BJ (cell line): ENCODE data around the gene IQGAP1. TPM values are rescaled to one million over a fixed set of nuclear protein-coding genes. Genes with fewer than 3 reads are reported as not detected.

Source experiments
- CTCF ChIA-PET: fragments of 350-600 bp; formaldehyde crosslinking; extraction: SDS; loops from one replicate; lab custom pipeline; 2021; ENCODE audit warnings: antibody characterized with exemption, inconsistent platforms; lab: Yijun Ruan, JAX
- POLR2A ChIA-PET: fragments of 300-600 bp; sonication (Branson Sonifier 250); formaldehyde crosslinking; extraction: SDS; loops from one replicate; lab custom pipeline; 2021; ENCODE audit warnings: antibody characterized with exemption; lab: Charles Lee
- DNase-seq: peaks from one replicate; pipeline ENCODE4 v3.0.0-alpha.2; 2011; ENCODE audit warnings: low read depth
- H3K27me3 ChIP-seq: 2 replicates; pipeline ENCODE4 v1.6.0; 2011; ENCODE audit warnings: low read length; ENCODE audit not compliant: control insufficient read depth, insufficient read depth
- H3K36me3 ChIP-seq: 2 replicates; pipeline ENCODE4 v1.5.1; 2011; ENCODE audit warnings: low read length; ENCODE audit not compliant: control insufficient read depth, insufficient read depth
- H3K4me3 ChIP-seq: 2 replicates; pipeline ENCODE4 v1.5.1; 2011; ENCODE audit warnings: low read depth, mild to moderate bottlenecking, control low read depth, low read length
- polyA plus RNA-seq: library from polyadenylated mRNA; depleted of rRNA; stranded (reverse); fragments of >200 nt; gene quantifications from 2 replicates; pipeline ENCODE4 v1.2.3, GENCODE V29; 2011
- TF ChIP-seq, protein P1 (sequence below): IDR thresholded peaks from 2 replicates; pipeline ENCODE4 v1.5.1; 2011; ENCODE audit warnings: low read depth, mild to moderate bottlenecking, control low read depth, inconsistent platforms, low read length, moderate library complexity; ENCODE audit not compliant: insufficient read depth

Gene IQGAP1
- polyA plus RNA-seq, 1 experiment, result 88.7 TPM

DNA sequence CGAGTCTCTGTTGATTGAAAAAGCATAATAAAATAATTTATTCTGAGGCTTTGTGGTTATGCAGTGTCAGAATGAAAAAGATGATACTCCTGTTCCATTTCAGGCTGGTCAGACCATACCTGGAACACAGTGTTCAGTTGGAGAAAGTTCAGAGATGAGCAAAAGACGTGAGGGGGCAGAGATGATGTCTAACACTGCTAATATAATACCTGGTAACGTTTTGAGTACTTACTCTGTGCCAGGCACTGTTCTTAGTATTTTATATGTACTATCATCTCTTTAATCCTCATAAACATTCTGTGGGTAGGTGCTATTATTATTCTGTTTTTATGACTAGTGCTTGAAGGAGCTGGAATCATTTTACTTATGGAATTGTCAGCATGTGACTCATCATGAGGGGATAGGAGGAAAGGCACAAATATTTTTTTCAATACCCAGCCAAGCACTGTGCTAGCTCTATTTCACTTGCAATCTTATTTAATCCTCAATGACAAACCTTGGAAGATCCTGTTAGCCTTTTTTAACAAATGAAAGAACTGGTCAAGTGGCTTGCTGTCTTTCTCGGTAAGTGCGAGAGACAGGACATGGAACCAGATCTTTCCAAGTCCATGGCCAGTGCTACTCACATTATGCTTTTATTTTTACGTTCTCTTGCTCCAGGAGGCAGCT, 31.8 kb downstream of the IQGAP1 start:
- Histone ChIP-seq H3K27me3 (no peaks in the 10 kb centered on the region), H3K36me3 (no peaks in the 10 kb centered on the region), H3K4me3 (0 out of 2 replicates have a peak overlapping the region, but pooled peaks have one; percentile 11)
- POLR2A ChIA-PET, result interaction anchor here (0.7 to 1.0 kb wide), 2 partner anchors 32 to 68 kb away, joined by 3 to 4 read pairs; partner anchors contain the start of gene IQGAP1
- CTCF ChIA-PET, result interaction anchor here (0.6 to 2.4 kb wide), 2 partner anchors 29 to 100 kb away, joined by 4 to 13 read pairs; no protein-coding TSS in a partner anchor
- peak; percentile 66 for DNase-seq
- TF ChIP-seq, protein P1, sequence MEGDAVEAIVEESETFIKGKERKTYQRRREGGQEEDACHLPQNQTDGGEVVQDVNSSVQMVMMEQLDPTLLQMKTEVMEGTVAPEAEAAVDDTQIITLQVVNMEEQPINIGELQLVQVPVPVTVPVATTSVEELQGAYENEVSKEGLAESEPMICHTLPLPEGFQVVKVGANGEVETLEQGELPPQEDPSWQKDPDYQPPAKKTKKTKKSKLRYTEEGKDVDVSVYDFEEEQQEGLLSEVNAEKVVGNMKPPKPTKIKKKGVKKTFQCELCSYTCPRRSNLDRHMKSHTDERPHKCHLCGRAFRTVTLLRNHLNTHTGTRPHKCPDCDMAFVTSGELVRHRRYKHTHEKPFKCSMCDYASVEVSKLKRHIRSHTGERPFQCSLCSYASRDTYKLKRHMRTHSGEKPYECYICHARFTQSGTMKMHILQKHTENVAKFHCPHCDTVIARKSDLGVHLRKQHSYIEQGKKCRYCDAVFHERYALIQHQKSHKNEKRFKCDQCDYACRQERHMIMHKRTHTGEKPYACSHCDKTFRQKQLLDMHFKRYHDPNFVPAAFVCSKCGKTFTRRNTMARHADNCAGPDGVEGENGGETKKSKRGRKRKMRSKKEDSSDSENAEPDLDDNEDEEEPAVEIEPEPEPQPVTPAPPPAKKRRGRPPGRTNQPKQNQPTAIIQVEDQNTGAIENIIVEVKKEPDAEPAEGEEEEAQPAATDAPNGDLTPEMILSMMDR, result no peak

DNA sequence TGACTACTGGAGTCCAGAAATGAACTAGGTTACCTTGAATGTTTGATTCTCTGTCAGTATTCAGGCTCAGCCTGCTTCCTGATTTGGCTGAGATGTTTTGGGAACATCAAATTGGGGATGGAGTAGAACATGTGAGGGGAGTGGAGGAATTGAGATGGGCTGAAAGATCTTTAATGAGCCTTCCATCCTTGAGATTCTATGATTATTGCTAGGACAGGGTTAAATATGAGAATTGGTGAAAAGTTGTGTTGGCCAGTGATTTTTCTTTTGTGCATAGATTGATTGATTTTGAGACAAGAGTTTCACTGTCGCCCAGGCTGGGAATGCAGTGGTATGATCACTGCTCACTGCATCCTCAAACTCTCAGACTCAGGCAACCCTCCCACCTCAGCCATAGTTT, 32.4 kb downstream of the IQGAP1 start:
- H3K4me3 ChIP-seq, result no peak overlapping the region
- no peak for DNase-seq
- TF ChIP-seq, protein P1, result no peak
- POLR2A ChIA-PET, result interaction anchor here (1.0 kb wide), 1 partner anchor 33 kb away, joined by 3 read pairs; the partner anchor contains the start of gene IQGAP1
- no peaks in the 10 kb centered on the region for H3K27me3 ChIP-seq
- H3K36me3 ChIP-seq, result no peaks in the 10 kb centered on the region
- CTCF ChIA-PET, result interaction anchor here (1.0 to 2.4 kb wide), 2 partner anchors 11 to 100 kb away, joined by 3 to 13 read pairs; no protein-coding TSS in a partner anchor

DNA sequence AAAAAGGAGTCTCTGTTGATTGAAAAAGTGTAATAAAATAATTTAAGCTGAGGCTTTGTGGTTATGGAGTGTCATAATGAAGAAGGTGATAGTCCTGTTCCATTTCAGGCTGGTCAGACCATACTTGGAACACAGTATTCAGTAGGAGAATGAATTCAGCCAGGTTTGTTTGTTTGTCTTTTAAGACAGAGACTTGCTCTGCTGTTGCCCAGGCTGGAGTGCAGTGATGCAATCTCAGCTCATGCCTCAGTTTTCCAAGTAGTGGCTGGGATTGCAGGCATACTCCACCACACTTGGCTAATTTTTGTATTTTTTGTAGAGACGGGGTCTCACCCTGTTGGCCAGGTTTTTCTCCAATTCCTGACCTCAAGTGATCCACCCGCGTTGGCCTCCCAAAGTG, 33.5 kb downstream of the IQGAP1 start:
- TF ChIP-seq, protein P1, result no peak
- ChIA-PET POLR2A (interaction anchor here (0.7 kb wide), 1 partner anchor 74 kb away, joined by 5 read pairs; no protein-coding TSS in a partner anchor), CTCF (interaction anchor here (0.7 to 1.0 kb wide), 3 partner anchors 10 to 18 kb away, joined by 3 read pairs; no protein-coding TSS in a partner anchor)
- Histone ChIP-seq H3K27me3 (no peaks in the 10 kb centered on the region), H3K4me3 (no peak overlapping the region), H3K36me3 (no peaks in the 10 kb centered on the region)
- DNase-seq, result no peak

DNA sequence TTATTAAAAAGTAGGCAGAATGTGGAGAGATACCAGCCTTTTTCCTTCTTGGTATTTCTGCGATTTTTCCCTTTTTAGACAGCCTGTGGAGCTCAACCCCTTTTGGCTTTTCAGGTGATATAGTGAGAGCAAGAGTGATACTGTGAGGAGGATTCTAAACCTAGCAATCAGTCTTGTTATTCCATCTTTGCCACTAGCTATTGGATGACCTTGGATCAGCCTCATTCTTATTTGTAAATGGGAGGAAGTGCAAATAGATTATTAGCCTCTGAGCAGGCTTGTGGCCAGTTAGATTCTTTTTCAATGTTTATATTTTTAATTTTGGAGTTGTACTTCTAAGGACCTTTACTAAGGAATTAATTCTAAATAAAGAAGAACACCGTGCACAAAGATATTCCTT, 34.0 kb downstream of the IQGAP1 start:
- TF ChIP-seq, protein P1, result no peak
- Histone ChIP-seq H3K4me3 (no peak overlapping the region), H3K36me3 (no peaks in the 10 kb centered on the region), H3K27me3 (no peaks in the 10 kb centered on the region)
- POLR2A ChIA-PET, result no interaction called here
- no peak for DNase-seq
- CTCF ChIA-PET, result interaction anchor here (0.7 kb wide), 1 partner anchor 17 kb away, joined by 3 read pairs; no protein-coding TSS in a partner anchor

DNA sequence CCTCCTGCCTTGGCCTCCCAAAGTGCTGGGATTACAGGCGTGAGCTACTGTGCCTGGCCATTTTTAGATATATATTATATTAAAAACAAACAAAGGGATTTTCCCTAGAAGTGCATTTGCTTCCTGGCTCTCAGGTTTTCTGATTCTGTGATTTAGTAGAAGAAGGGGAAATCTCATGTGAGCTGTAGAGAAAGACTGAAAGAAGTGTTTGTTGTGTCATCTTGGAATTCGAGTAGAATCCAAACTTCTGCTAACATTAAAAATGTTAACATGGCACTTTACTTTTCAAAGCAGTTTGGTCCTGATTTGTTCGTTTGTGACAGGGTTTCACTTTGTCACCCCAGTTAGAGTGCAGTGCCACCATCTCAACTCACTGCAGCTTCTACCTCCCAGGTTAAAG, 34.9 kb downstream of the IQGAP1 start:
- no peak for DNase-seq
- ChIA-PET POLR2A (no interaction called here), CTCF (interaction anchor here (1.3 kb wide), 1 partner anchor 103 kb away, joined by 5 read pairs; no protein-coding TSS in a partner anchor)
- Histone ChIP-seq H3K27me3 (no peaks in the 10 kb centered on the region), H3K36me3 (no peaks in the 10 kb centered on the region), H3K4me3 (no peak overlapping the region)
- TF ChIP-seq, protein P1, result no peak
